Upper lobe of left lung (tissue), 4 donors: Measurements from ENCODE around the gene INIP.

Experiments used
- EP300 ChIP-seq, 4 donors: sonication (generic); formaldehyde crosslinking; IDR thresholded peaks; one replicate each; pipeline ENCODE4 v1.5.1; 2017; ENCODE audit warnings: antibody characterized with exemption in 4 of 4, control low read depth in 2 of 4
- POLR2A ChIP-seq, 4 donors: fragments of 450-650 bp; IDR thresholded peaks; one replicate each; pipeline ENCODE4 v1.5.1; 2016 to 2017; ENCODE audit warnings: antibody characterized with exemption in 4 of 4, mild to moderate bottlenecking in 2 of 4
- TF ChIP-seq, protein P1 (sequence below), 6 experiments: fragments of 450-650 bp in 4 of 6; fragments of 200-600 bp in 2 of 6; sonication (generic) in 2 of 6; IDR thresholded peaks; one replicate each; pipeline ENCODE4 v1.5.1; 2016 to 2019; ENCODE audit warnings: antibody characterized with exemption in 6 of 6

DNA sequence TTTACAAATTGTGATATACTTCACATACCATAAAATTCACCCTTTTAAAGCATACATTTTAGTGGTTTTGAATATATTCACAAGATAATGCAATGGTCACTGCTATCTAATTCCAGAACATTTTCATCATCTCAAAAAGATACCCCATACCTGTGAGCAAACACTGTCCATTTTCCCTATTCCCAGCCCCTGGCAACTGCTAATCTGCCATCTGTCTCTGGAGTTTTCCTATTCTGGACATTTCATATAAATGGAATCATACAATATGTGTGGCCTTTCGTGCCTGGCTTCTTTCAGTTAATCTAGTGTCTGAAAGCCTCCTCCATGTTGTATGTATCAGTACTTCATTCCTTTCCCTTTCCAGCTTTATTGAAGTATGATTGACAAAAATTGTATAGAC, 47.4 kb upstream of the INIP start:
- TF ChIP-seq, protein P1, sequence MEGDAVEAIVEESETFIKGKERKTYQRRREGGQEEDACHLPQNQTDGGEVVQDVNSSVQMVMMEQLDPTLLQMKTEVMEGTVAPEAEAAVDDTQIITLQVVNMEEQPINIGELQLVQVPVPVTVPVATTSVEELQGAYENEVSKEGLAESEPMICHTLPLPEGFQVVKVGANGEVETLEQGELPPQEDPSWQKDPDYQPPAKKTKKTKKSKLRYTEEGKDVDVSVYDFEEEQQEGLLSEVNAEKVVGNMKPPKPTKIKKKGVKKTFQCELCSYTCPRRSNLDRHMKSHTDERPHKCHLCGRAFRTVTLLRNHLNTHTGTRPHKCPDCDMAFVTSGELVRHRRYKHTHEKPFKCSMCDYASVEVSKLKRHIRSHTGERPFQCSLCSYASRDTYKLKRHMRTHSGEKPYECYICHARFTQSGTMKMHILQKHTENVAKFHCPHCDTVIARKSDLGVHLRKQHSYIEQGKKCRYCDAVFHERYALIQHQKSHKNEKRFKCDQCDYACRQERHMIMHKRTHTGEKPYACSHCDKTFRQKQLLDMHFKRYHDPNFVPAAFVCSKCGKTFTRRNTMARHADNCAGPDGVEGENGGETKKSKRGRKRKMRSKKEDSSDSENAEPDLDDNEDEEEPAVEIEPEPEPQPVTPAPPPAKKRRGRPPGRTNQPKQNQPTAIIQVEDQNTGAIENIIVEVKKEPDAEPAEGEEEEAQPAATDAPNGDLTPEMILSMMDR (IDR thresholded peaks at IDR 0.05): no peak
- no peak for TF ChIP-seq POLR2A (IDR thresholded peaks at IDR 0.05)
- TF ChIP-seq EP300 (IDR thresholded peaks at IDR 0.05): no peak
